Stimulated activated effector memory CD8-positive, alpha-beta T cell treated with anti-CD3 and anti-CD28 coated beads, Interleukin-12 subunit alpha, Interleukin-12 subunit beta, amount 100 ng/mL, for 72 hours (primary cell): ENCODE data around the gene CUEDC2.
A peak's percentile ranks its signal among the peaks of the same experiment; 100 is the strongest.
"Not testable (repeated sequence)": the region's sequence is repeated elsewhere in the genome, so short reads cannot be mapped to it uniquely, and the experiment has no call there.

ENCODE experiments used
- ATAC-seq: fragments of 150-1000 bp; cut with Tn5 transposase; 2 replicates; pipeline ENCODE4 v1.10.0; 2021
- DNase-seq, 2 donors: peaks; one replicate each; pipeline ENCODE4 v3.0.0; 2021 to 2022; ENCODE audit warnings: low spot score in 2 of 2
- H3K27ac Mint-ChIP-seq: one replicate; pipeline ENCODE4 v1.8.0; 2022; ENCODE audit warnings: mild to moderate bottlenecking, mixed read lengths
- H3K36me3 Mint-ChIP-seq: one replicate; pipeline ENCODE4 v1.8.0; 2022; ENCODE audit warnings: mild to moderate bottlenecking, mixed read lengths
- H3K4me1 Mint-ChIP-seq: one replicate; pipeline ENCODE4 v1.8.0; 2022; ENCODE audit warnings: mixed read lengths
- H3K4me3 Mint-ChIP-seq: one replicate; pipeline ENCODE4 v1.8.0; 2022; ENCODE audit warnings: mild to moderate bottlenecking, mixed read lengths
- H3K9me3 Mint-ChIP-seq: one replicate; pipeline ENCODE4 v1.8.0; 2022; ENCODE audit warnings: mixed read lengths

CUEDC2 gene

DNA sequence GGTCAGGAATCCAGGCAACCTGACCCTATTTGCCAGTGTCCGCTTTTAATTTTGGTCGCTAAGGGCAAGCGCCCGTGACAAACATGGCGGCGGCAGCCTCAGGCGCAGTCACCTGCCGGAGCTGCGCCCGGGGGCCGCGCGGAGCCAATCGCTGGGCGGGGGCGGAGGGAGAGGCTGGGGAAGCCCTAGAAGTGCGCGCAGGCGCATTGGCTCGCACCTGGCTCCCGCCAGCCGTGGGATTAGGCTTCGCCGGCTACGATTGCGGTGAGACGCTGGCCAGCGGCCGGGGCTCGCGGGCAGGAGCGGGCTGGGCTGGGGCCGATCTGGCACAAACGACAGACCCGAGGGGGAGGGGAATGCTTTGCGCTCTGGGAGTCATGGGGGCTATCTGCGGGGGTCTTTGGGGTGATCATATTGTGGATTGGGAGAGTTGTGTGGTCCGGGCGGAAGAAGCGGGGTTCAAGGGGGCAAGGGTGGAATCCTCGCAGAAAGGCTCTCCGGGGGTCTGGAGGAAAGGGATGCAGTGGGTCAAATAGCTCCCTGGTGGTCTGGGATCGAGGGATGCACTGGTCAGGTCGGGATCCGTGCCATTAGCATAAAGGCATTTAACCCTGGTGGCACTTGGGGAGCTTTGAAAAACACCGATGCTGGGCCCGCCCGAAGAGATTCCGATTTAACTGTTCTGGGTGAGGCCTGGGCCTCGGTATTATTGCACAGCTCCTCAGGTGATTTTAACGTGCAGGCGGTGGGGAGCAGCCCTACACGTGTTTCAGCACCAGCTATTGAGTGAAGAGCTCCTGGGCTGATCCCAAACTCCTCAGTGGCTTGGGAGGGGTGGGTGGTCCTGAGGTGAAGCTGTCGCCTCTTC lies 29.0 kb upstream of the CUEDC2 start:
- Mint-ChIP-seq H3K36me3 (peaks cover 13% of the 10 kb centered on the region), H3K4me3 (peak overlapping the region; percentile 93), H3K9me3 (no peaks in the 10 kb centered on the region), H3K4me1 (peaks cover 36% of the 10 kb centered on the region), H3K27ac (peak overlapping the region; percentile 93)
- DNase-seq (peak; percentile 93 to 96), ATAC-seq (peak; percentile 97)

DNA sequence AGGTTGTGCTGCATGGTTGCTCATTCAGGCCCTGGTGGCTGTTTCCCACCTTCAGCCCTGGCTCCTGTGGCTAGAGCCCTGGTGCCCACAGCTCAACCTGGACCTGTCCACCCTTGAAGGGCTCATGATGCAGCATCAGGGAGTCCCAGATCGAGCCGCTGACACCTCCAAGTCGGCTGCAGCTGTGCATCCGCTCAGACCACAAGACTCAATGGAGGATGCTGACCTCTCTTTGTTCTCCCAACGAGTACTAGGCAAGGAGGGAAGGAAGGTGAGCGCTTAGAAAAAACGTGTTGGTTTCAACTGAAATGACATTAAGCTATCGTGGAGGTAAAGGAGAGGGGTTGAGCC lies 28.4 kb upstream of the CUEDC2 start:
- Mint-ChIP-seq H3K4me1 (peaks cover 36% of the 10 kb centered on the region), H3K9me3 (no peaks in the 10 kb centered on the region), H3K4me3 (peak overlapping the region; percentile 93), H3K36me3 (peaks cover 13% of the 10 kb centered on the region), H3K27ac (peak overlapping the region; percentile 93)
- DNase-seq: peak in 1 of 2 donors; percentile 18
- ATAC-seq: peak; percentile 41

DNA sequence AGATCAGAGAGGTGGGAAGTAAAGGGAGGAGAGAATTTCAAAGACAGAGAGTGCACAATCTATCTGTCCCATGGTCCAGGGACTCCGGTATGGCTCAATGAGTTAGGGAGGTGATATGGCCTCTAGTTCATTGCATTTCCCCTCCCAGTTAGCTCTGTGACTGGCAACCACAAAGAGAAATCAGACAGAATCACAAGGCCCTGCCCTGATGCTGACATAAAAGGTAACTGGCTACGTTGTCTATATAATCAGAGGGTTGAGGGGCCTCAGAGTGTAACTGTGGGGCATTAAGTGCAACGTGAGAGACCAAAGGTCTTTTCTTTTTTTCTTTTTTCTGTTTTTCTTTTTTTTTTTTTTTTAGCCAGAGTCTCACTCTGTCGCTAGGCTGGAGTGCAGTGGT lies 26.3 kb upstream of the CUEDC2 start:
- Mint-ChIP-seq H3K9me3 (no peaks in the 10 kb centered on the region), H3K36me3 (peaks cover 24% of the 10 kb centered on the region), H3K4me3 (no peak overlapping the region), H3K4me1 (peaks cover 33% of the 10 kb centered on the region), H3K27ac (peak overlapping the region; percentile 69)
- ATAC-seq (no peak), DNase-seq (no peak)

DNA sequence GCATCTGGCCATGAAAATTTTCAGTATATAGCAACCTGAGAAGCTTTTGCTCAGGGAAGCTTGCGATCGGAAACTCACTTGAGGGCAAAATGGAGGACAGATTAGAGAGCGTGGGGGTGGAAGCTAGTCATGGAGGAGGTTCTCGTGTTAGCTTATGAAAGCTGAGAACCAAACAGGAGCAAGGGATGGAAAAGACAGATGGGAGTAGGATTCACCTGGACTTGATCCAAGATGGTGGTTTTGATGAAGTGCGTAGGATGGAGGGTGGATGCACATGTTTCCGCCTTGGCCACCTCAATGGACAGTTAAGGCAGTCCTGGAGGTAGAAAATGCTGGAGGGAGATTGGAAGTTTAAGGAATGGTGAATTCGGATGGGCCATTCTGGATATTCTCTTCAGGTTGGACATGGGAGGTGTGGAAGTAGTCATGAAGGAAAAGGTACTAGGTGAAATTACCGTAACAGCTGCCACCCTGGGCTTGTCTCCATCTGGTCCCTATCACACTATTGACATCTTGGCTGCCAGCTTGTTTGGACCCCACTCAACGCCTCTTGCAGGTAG lies 25.3 kb upstream of the CUEDC2 start:
- ATAC-seq: no peak
- Mint-ChIP-seq H3K9me3 (no peaks in the 10 kb centered on the region), H3K4me3 (no peak overlapping the region), H3K4me1 (peaks cover 33% of the 10 kb centered on the region), H3K27ac (no peak overlapping the region), H3K36me3 (peaks cover 34% of the 10 kb centered on the region)
- no peak for DNase-seq

DNA sequence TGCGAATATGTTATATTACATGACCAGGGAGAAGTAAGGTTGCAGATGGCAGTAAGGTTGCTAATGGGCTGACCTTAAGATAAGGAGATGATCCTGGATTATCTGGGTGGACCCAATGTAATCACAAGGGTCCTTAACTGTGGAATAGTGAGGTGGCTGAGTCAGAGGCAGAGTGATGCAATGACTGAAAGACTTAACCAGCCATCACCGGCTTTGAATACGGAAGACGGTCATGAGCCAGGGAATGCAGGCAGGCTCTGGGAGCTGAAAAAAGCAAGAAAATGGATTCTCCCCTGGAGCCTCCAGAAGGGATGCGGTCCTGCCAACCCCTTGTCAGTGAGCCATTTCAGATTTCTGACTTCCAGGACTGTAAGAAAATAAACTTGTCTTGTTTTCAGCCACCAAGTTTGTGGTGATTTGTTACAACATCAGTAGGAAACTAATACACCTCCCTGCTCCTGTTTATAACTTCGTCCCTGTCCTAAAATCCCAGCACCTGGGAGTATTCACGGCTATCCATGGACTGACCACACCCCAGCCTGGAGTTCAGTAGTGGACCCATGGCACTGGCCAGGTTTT lies 23.6 kb upstream of the CUEDC2 start:
- DNase-seq (no peak), ATAC-seq (no peak)
- Mint-ChIP-seq H3K9me3 (no peaks in the 10 kb centered on the region), H3K4me3 (no peak overlapping the region), H3K27ac (peak overlapping the region; percentile 16), H3K4me1 (peaks cover 29% of the 10 kb centered on the region), H3K36me3 (peaks cover 44% of the 10 kb centered on the region)

DNA sequence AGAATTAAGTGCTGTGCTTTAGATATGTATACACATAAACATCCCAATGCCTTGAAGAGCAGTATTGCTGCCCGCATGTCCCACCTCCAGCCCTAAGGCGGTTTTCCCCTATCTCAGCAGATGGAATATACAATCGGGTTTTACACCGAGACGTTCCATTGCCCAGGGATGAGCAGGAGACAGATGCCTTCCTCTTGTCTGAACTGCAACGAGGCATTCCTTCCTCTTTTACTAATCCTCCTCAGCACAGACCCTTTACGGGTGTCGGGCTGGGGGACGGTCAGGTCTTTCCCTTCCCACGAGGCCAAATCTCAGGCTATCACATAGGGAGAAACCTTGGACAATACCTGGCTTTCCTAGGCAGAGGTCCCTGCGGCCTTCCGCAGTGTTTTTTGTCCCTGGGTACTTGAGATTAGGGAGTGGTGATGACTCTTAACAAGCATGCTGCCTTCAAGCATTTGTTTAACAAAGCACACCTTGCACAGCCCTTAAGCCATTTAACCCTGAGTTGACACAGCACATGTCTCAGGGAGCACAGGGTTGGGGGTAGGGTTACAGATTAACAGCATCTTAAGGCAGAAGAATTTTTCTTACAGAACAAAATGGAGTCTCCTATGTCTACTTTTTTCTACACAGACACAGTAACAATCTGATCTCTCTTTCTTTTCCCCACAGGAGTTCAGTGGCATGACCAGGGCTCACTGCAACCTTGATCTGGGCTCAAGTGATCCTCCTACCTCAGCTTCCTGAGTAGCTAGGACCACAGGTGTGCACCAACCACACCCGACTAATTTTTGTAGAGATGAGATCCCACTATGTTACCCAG lies 22.5 kb upstream of the CUEDC2 start:
- not testable (repeated sequence) for ATAC-seq, DNase-seq, H3K4me3 Mint-ChIP-seq, H3K9me3 Mint-ChIP-seq
- Mint-ChIP-seq H3K36me3 (peaks cover 50% of the 10 kb centered on the region), H3K27ac (peak overlapping the region; percentile 91), H3K4me1 (peaks cover 24% of the 10 kb centered on the region)

DNA sequence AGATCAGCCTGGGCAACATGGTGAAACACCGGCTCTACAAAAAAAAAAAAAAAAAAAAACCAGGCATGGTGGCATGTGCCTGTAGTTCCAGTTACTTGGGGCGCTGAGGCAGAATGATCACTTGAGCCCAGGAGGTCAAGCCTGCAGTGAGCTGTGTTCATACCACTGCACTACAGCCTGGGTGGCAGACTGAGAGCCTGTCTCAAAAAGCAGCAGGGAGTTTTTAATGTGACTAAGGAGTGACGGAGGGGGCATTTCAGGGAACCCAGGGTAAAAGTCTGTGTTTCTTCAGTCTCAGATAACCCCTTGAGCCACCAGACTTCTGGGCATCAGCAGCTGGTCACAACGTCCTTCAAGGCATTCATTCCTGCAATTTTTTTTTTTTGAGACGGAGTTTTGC lies 21.1 kb upstream of the CUEDC2 start:
- H3K4me3 Mint-ChIP-seq: peak overlapping the region; percentile 90
- no peak for DNase-seq
- H3K4me1 Mint-ChIP-seq: peaks cover 31% of the 10 kb centered on the region
- peaks cover 56% of the 10 kb centered on the region for H3K36me3 Mint-ChIP-seq
- H3K9me3 Mint-ChIP-seq: no peaks in the 10 kb centered on the region
- peak overlapping the region; percentile 91 for H3K27ac Mint-ChIP-seq
- no peak for ATAC-seq

DNA sequence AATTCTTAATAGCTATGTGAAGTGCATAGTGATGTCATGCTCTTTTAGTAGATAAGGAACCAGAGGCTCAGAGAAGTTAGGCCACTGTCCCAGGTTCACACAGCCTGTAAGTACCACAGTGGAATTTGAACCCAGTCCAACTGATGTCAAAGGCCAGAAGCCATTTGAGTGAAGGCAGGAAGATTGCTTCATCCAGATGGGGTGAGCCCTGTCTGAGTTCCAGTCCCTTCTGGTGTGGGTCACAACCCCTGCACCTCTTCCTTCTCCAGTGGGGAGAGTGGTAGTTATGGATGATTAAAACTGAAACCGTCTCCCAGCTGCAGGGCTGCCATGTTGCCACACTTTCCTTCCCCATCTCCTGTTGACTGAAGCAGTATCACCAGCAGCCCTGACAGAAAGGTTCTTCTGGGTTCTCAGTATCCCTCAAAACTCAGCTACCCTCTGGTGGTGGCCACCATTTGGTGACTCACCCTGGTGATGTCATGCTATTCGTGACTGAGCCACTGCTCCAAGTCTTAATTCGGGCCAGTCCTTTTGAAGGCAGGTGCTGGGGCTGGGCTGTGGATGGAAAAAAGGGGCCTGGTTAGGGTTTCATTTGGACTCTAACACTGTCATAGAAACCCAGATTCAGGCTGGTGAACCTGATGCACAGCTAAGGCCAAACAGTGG lies 20.4 kb upstream of the CUEDC2 start:
- H3K27ac Mint-ChIP-seq: peak overlapping the region; percentile 91

DNA sequence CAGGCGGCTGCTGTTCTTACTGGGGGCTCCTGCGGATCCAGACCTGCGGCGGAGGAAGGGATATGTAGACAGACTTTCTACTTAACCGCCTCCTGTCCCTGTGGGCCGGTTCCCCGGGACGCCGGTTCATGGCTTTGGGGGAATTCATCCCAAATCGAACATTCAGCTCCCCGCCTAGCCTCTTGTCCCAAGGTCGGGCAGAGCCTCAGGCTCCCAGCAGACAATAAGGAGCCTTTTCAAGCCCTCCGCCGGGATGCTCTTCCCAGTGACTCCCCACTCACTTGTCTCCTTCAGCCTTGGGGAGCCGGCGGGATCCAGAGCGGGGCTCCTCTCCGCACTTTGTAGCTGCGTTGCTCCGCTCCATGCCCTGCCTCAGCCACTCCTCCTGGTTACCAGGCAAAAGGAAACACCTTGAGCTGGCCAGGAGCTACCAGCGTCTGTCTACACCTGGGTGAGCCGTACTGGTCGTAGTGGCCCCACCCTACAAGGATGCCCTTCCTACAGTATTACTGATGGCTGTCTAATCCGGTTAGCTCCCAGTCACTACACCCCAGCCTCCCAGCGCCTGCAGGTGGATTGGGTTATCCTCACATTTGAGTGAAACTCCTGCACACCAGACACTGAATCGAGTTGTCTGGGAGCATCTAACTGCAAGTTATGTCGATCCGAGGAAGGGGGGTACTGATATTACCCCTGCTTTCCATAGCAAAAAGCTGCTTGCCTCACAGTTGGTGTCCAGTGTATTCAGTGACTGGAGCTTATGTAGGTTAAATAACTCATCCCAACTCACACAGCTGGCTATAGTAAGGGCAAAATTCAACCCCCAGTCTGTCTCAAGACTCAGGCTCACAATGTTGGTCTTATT lies 19.0 kb upstream of the CUEDC2 start, which contains the start of gene C10orf95:
Gene C10orf95, minus strand, starts transcription at position 439 of the 865 bp plus-strand sequence. CDS start 450 bp downstream, outside the sequence.
- H3K4me3 Mint-ChIP-seq: peak within 1 kb of the TSS; percentile 90
- H3K9me3 Mint-ChIP-seq: no peaks in the 10 kb centered on the region
- peaks cover 31% of the 10 kb centered on the region for H3K4me1 Mint-ChIP-seq
- ATAC-seq (no peak), DNase-seq (peak in 1 of 2 donors; percentile 60)
- peaks cover 56% of the 10 kb centered on the region for H3K36me3 Mint-ChIP-seq
- peak within 1 kb of the TSS; percentile 94 for H3K27ac Mint-ChIP-seq

More for the DNA sequence above, 20.4 kb upstream of the CUEDC2 start:
- Mint-ChIP-seq H3K4me1 (peaks cover 31% of the 10 kb centered on the region), H3K4me3 (peak overlapping the region; percentile 90), H3K36me3 (peaks cover 56% of the 10 kb centered on the region), H3K9me3 (no peaks in the 10 kb centered on the region)
- DNase-seq (peak; percentile 49 to 79), ATAC-seq (peak; percentile 72)

DNA sequence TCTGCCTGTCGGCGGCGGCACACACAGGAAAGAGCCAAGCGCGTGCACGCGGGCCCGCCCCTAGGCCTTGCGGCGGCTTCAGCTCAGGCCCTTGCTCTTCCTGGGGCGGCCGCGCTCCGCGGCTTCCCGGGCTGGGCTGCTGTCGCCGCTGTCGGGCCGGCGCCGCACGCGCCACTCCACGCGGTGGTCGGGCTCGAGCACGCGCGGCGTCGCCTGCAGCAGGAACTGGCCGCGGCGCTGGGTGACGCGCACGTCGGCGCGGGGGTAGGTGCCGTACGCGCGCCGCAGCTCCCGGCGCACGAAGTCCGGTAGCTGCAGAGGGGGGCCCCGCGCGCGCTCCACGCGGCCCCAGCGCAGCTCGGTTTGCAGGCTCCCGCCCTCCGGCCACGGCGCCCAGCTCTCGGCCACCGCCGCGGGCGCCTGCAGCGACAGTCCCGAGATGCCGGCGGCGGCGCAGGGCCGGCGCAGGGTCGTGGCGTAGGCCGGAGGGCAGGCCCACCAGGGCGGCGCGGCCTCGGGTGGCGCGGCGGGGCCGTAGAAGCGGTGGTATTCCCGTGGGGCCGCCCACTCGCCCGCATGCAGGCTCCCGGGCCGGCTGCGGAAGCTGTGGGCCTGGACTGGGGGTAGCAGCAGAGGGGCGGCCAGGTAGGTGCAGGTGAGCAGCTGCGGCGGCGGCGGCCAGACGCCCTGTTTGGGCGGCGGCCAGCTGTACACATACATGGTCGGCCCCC lies 18.2 kb upstream of the CUEDC2 start:
- H3K4me1 Mint-ChIP-seq: peaks cover 31% of the 10 kb centered on the region
- peak; percentile 80 to 89 for DNase-seq
- H3K36me3 Mint-ChIP-seq: peaks cover 56% of the 10 kb centered on the region
- H3K9me3 Mint-ChIP-seq: no peaks in the 10 kb centered on the region
- peak overlapping the region; percentile 94 for H3K27ac Mint-ChIP-seq
- peak; percentile 87 for ATAC-seq
- H3K4me3 Mint-ChIP-seq: peak overlapping the region; percentile 90

DNA sequence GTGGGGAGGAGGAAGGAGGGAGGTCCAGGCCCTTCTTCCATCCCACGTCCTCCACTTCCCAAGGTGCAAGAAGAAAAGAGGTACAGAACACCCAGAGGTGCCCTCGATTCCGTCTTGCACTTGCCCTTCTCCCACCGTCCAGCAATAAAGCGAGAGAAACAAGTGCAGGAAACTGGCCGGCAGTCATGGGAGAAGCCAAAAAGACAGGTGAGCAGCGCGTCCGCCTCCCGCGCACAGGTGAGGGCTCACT lies 17.7 kb upstream of the CUEDC2 start:
- DNase-seq: no peak
- no peaks in the 10 kb centered on the region for H3K9me3 Mint-ChIP-seq
- H3K4me1 Mint-ChIP-seq: peaks cover 31% of the 10 kb centered on the region
- peak overlapping the region; percentile 94 for H3K27ac Mint-ChIP-seq
- peak; percentile 0 for ATAC-seq
- H3K36me3 Mint-ChIP-seq: peaks cover 51% of the 10 kb centered on the region
- peak overlapping the region; percentile 90 for H3K4me3 Mint-ChIP-seq

DNA sequence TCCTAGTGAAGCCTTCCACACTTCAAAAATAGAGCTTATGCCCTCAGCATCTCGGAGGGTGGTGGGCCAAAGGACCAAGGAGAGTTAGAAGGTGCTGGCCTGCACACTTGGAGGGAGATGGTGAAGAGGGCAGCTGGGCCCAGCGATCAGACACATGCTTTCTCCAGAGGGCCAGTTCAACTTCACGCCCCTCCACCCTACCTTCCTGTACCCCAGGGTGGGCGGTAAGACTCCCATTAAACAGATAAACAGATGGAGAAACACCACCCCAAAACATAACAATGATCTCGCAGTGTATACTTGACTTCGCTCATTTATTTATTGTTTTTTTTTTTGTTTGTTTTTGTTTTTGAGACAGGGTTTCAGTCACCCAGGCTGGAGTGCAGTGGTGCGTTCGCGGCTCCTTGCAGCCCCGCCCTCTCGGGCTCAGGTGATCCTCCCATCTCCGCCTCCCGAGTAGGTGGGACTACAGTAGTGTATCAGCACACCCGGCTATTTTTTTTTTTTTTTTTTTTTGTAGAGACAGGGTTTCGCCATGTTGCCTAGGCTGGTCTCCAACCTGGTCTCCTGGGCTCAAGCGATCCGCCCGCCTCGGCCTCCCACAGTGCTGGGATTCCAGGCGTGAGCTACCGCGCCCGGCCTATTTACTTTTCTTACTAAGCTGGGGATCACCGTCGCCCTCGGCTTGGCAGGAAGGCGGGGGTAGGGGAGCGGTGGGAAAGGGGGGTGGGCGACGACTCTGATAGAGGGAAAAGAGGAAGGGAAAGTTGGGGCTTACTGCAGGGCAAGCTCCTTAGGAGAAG lies 17.1 kb upstream of the CUEDC2 start:
- H3K27ac Mint-ChIP-seq: peak overlapping the region; percentile 94
- H3K36me3 Mint-ChIP-seq: peaks cover 45% of the 10 kb centered on the region
- ATAC-seq (peak; percentile 76), DNase-seq (peak; percentile 57 to 86)
- H3K4me3 Mint-ChIP-seq: peak overlapping the region; percentile 90
- peaks cover 31% of the 10 kb centered on the region for H3K4me1 Mint-ChIP-seq
- H3K9me3 Mint-ChIP-seq: no peaks in the 10 kb centered on the region

DNA sequence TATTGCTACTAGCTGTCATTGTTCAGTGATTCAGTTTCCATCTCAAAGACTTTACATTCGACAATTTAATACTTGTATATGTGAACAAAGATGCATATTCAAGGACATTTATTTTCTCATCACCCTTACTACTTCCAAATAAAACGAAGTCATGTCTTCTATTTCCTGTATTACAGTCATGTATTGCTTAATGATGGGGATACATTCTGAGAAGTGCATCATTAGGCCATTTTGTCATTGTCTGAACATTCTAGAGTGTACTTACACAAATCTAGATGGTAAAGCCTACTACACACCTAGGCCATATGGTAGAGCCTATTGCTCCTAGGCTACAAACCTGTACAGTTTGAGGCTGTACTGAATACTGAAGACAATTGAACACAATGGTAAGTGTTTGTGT lies 12.5 kb upstream of the CUEDC2 start:
- Mint-ChIP-seq H3K27ac (no peak overlapping the region), H3K36me3 (peaks cover 6% of the 10 kb centered on the region), H3K9me3 (no peaks in the 10 kb centered on the region), H3K4me3 (no peak overlapping the region), H3K4me1 (peaks cover 8% of the 10 kb centered on the region)
- ATAC-seq (no peak), DNase-seq (no peak)
